ENCODE measurements around the gene HIRA. TPM values are rescaled to one million over a fixed set of nuclear protein-coding genes. Genes with fewer than 3 reads are reported as not detected.

Gene HIRA
- total RNA-seq, 1 donor from 2014 or later = 18.1 TPM

GRCh38 chr22:19450363-19451175 lies 19.0 kb upstream of the HIRA start:
- H3K4me3 ChIP-seq = no peak overlapping the region
- H3K27ac ChIP-seq (replicated peaks) = no peak overlapping the region
- intact Hi-C loops (cut with micrococcal nuclease) = no loop called here
- peaks cover 53% of the 10 kb centered on the region for H3K36me3 ChIP-seq
- no peak for TF ChIP-seq CTCF (IDR thresholded peaks at IDR 0.05; ENCODE audit: borderline replicate concordance)
- H3K27me3 ChIP-seq (ENCODE audit: low read depth) = no peaks in the 10 kb centered on the region
- DNase-seq = no peak
- H3K4me1 ChIP-seq = peaks cover 31% of the 10 kb centered on the region
- H3K9me3 ChIP-seq (replicated peaks) = no peaks in the 10 kb centered on the region

- H3K4me3 ChIP-seq = no peak overlapping the region
- no peak for DNase-seq
- H3K36me3 ChIP-seq = peaks cover 44% of the 10 kb centered on the region
- no peaks in the 10 kb centered on the region for H3K27me3 ChIP-seq (ENCODE audit: low read depth)
- H3K9me3 ChIP-seq (replicated peaks) = no peaks in the 10 kb centered on the region
- no peak for TF ChIP-seq CTCF (IDR thresholded peaks at IDR 0.05; ENCODE audit: borderline replicate concordance)
- peaks cover 43% of the 10 kb centered on the region for H3K4me1 ChIP-seq
- H3K27ac ChIP-seq (replicated peaks) = no peak overlapping the region
- intact Hi-C loops (cut with micrococcal nuclease) = no loop called here
These were observed 17.9 kb upstream of the HIRA start for GRCh38 chr22:19449422-19449767.

GRCh38 chr22:19448739-19449421 lies 17.3 kb upstream of the HIRA start:
- intact Hi-C loops (cut with micrococcal nuclease) = no loop called here
- Histone ChIP-seq H3K4me3 (peak overlapping the region; percentile 90), H3K27me3 (ENCODE audit: low read depth) (no peaks in the 10 kb centered on the region), H3K9me3 (replicated peaks) (no peaks in the 10 kb centered on the region), H3K4me1 (peaks cover 48% of the 10 kb centered on the region), H3K27ac (replicated peaks) (peak overlapping the region; percentile 97), H3K36me3 (peaks cover 44% of the 10 kb centered on the region)
- DNase-seq = no peak
- no peak for TF ChIP-seq CTCF (IDR thresholded peaks at IDR 0.05; ENCODE audit: borderline replicate concordance)

GRCh38 chr22:19448076-19448607 lies 16.6 kb upstream of the HIRA start:
- intact Hi-C loops (cut with micrococcal nuclease) = no loop called here
- Histone ChIP-seq H3K36me3 (peaks cover 43% of the 10 kb centered on the region), H3K9me3 (replicated peaks) (no peaks in the 10 kb centered on the region), H3K27me3 (ENCODE audit: low read depth) (no peaks in the 10 kb centered on the region), H3K27ac (replicated peaks) (peak overlapping the region; percentile 97), H3K4me1 (peaks cover 56% of the 10 kb centered on the region), H3K4me3 (peak overlapping the region; percentile 90)
- no peak for TF ChIP-seq CTCF (IDR thresholded peaks at IDR 0.05; ENCODE audit: borderline replicate concordance)
- DNase-seq = no peak

- Histone ChIP-seq H3K27ac (replicated peaks) (peak within 1 kb of the TSS; percentile 97), H3K36me3 (peaks cover 37% of the 10 kb centered on the region), H3K9me3 (replicated peaks) (no peaks in the 10 kb centered on the region), H3K27me3 (ENCODE audit: low read depth) (no peaks in the 10 kb centered on the region), H3K4me1 (peaks cover 62% of the 10 kb centered on the region), H3K4me3 (peak within 1 kb of the TSS; percentile 90)
- no peak for TF ChIP-seq CTCF (IDR thresholded peaks at IDR 0.05; ENCODE audit: borderline replicate concordance)
- intact Hi-C loops (cut with micrococcal nuclease) = no loop called here
- peak; percentile 89 for DNase-seq
These were observed 16.0 kb upstream of the HIRA start, which contains the start of gene C22orf39 for GRCh38 chr22:19447330-19448075. TSS of gene C22orf39 (minus strand) at chr22:19447711. CDS start at chr22:19447688, 23 bp downstream.

Measured in left ventricle myocardium inferior (tissue), 1 donor.